Vagina (tissue), 2 donors: ENCODE results near the gene ESPNL.

Experiments used
- CTCF ChIP-seq, 3 experiments: fragments of 450-650 bp in 2 of 3; fragments of 200-600 bp in 1 of 3; sonication (generic) in 1 of 3; IDR thresholded peaks; one replicate each; pipeline ENCODE4 v1.5.1; 2017 to 2019; ENCODE audit warnings: antibody characterized with exemption in 3 of 3, mild to moderate bottlenecking in 2 of 3, moderate library complexity in 2 of 3
- POLR2A ChIP-seq, 2 donors: fragments of 450-650 bp; IDR thresholded peaks; one replicate each; pipeline ENCODE4 v1.6.1; 2017; ENCODE audit warnings: antibody characterized with exemption in 2 of 2, mild to moderate bottlenecking in 2 of 2, moderate library complexity in 2 of 2
- POLR2AphosphoS5 ChIP-seq, 2 donors: sonication (generic); formaldehyde crosslinking; IDR thresholded peaks; one replicate each; pipeline ENCODE4 v1.9.0; 2017; ENCODE audit warnings: antibody characterized with exemption in 2 of 2, mild to moderate bottlenecking in 2 of 2, low read depth in 1 of 2; ENCODE audit not compliant: insufficient read depth in 1 of 2

- no peak for TF ChIP-seq CTCF (IDR thresholded peaks at IDR 0.05)
- TF ChIP-seq POLR2A (IDR thresholded peaks at IDR 0.05) = no peak
- no peak for TF ChIP-seq POLR2AphosphoS5 (IDR thresholded peaks at IDR 0.05; ENCODE audit: insufficient read depth in 1 of 2, low read depth in 1 of 2)
These were observed 16.2 kb upstream of the ESPNL start for GRCh38 chr2:238083919-238084318.
